Stimulated activated naive CD8-positive, alpha-beta T cell treated with anti-CD3 and anti-CD28 coated beads, Interleukin-15, Interleukin-2, amounts not matched to agents 100 U/mL and 50 U/mL, for 24 hours (primary cell): ENCODE results near the gene CORO2B.

ENCODE experiments used
- ATAC-seq: fragments of 150-1000 bp; cut with Tn5 transposase; one replicate; pipeline ENCODE4 v1.10.0; 2021
- DNase-seq: peaks from one replicate; pipeline ENCODE4 v3.0.0; 2021

Gene CORO2B

GRCh38 chr15:68578980-68579935 is at the start of gene CORO2B:
CORO2B (plus strand) TSS chr15:68578993; CDS start chr15:68579263, 270 bp downstream.
- DNase-seq: peak; percentile 32
- peak; percentile 13 for ATAC-seq

GRCh38 chr15:68531387-68532179 is 47.2 kb upstream of the CORO2B start:
- ATAC-seq: no peak
- no peak for DNase-seq

- DNase-seq (no peak), ATAC-seq (no peak)
These were observed 42.3 kb upstream of the CORO2B start for GRCh38 chr15:68536331-68537095.

- ATAC-seq (no peak), DNase-seq (no peak)
These were observed 41.7 kb upstream of the CORO2B start for GRCh38 chr15:68537097-68537496.

- ATAC-seq (no peak), DNase-seq (no peak)
These were observed 41.3 kb upstream of the CORO2B start for GRCh38 chr15:68537506-68537905.

- no peak for ATAC-seq
- DNase-seq: no peak
These were observed 40.5 kb upstream of the CORO2B start for GRCh38 chr15:68538311-68538710.

- no peak for ATAC-seq
- DNase-seq: no peak
These were observed 37.0 kb upstream of the CORO2B start for GRCh38 chr15:68541743-68542142.

GRCh38 chr15:68542348-68542747 is 36.4 kb upstream of the CORO2B start:
- ATAC-seq (no peak), DNase-seq (no peak)

GRCh38 chr15:68542771-68543164 is 36.0 kb upstream of the CORO2B start:
- DNase-seq (no peak), ATAC-seq (no peak)

- no peak for ATAC-seq
- DNase-seq: no peak
These were observed 35.4 kb upstream of the CORO2B start for GRCh38 chr15:68543165-68544008.

GRCh38 chr15:68546318-68546717 is 32.5 kb upstream of the CORO2B start:
- no peak for ATAC-seq

GRCh38 chr15:68548364-68548763 is 30.4 kb upstream of the CORO2B start:
- peak; percentile 48 for ATAC-seq
- DNase-seq: no peak

More at GRCh38 chr15:68546318-68546717, 32.5 kb upstream of the CORO2B start:
- DNase-seq: no peak

- DNase-seq: no peak
- ATAC-seq: no peak
These were observed 28.8 kb upstream of the CORO2B start for GRCh38 chr15:68550004-68550403.

- ATAC-seq (peak; percentile 7), DNase-seq (peak; percentile 84)
These were observed 28.1 kb upstream of the CORO2B start for GRCh38 chr15:68550498-68551295.

GRCh38 chr15:68551296-68551635 is 27.5 kb upstream of the CORO2B start:
- ATAC-seq: no peak
- DNase-seq: no peak

GRCh38 chr15:68552344-68552743 is 26.4 kb upstream of the CORO2B start:
- ATAC-seq (no peak), DNase-seq (no peak)

- DNase-seq: no peak
- no peak for ATAC-seq
These were observed 26.0 kb upstream of the CORO2B start for GRCh38 chr15:68552773-68553172.

- DNase-seq (no peak), ATAC-seq (no peak)
These were observed 25.3 kb upstream of the CORO2B start for GRCh38 chr15:68553314-68553993.

- DNase-seq (peak; percentile 81), ATAC-seq (no peak)
These were observed 24.6 kb upstream of the CORO2B start for GRCh38 chr15:68553994-68554720.
